Measurements from ENCODE around the gene PAGR1. TPM values are rescaled to one million over a fixed set of nuclear protein-coding genes. Genes with fewer than 3 reads are reported as not detected.

Gene PAGR1
- total and polyA plus RNA-seq, 9 of the 15 experiments (the other 6 are each of a cell fraction or from before 2014, with no cell fraction given): 1.4 to 58.2 (median 16.8) TPM

DNA sequence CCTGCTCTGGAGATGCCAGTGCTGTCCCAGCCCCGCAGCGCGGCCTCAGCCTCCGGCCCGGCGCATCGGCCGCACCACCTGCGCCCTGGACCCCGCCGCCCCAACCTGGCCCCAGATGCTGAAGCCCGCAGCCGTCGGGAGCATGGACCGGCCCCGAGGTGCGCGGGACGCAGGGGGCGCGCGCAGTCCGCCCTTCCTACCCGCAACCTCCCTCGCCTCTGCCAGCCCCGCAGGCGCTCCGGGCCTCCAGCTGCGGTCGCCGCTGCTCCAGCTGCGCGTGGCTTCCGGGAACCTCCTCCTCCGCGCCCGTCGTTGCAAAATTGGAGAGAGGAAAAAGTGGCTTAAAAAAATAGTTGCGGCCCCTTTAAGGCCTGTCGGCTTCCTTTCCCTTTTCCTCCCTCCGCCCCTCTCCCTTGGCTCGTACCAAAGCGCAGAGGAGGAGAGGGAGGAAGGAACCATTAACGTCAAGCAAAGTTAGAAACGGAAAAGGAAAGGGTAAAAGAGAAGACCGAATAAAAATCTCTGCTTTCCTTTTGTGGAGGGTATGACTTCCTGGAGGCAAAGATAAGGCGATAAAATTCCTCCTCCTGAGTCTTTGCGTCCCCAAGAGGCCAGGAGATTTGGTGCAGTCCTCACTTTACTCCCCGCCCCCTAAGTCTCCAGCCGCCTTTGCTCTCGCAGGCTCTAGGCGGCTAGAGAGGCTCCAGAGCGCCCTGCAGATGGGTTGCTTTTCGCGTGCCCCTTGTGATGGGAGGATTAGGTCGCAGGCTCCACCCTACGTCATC, 47.1 kb downstream of the PAGR1 start, which contains the start of gene CDIPT (continued):
- TF ChIP-seq, protein P1, sequence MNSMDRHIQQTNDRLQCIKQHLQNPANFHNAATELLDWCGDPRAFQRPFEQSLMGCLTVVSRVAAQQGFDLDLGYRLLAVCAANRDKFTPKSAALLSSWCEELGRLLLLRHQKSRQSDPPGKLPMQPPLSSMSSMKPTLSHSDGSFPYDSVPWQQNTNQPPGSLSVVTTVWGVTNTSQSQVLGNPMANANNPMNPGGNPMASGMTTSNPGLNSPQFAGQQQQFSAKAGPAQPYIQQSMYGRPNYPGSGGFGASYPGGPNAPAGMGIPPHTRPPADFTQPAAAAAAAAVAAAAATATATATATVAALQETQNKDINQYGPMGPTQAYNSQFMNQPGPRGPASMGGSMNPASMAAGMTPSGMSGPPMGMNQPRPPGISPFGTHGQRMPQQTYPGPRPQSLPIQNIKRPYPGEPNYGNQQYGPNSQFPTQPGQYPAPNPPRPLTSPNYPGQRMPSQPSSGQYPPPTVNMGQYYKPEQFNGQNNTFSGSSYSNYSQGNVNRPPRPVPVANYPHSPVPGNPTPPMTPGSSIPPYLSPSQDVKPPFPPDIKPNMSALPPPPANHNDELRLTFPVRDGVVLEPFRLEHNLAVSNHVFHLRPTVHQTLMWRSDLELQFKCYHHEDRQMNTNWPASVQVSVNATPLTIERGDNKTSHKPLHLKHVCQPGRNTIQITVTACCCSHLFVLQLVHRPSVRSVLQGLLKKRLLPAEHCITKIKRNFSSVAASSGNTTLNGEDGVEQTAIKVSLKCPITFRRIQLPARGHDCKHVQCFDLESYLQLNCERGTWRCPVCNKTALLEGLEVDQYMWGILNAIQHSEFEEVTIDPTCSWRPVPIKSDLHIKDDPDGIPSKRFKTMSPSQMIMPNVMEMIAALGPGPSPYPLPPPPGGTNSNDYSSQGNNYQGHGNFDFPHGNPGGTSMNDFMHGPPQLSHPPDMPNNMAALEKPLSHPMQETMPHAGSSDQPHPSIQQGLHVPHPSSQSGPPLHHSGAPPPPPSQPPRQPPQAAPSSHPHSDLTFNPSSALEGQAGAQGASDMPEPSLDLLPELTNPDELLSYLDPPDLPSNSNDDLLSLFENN (IDR thresholded peaks at IDR 0.05; ENCODE audit: low read depth in 2 of 2, low read length in 2 of 2): no peak
- TF ChIP-seq HCFC1 (IDR thresholded peaks at IDR 0.05; ENCODE audit: low read depth, low read length) (peak; percentile 86), FUS (optimal IDR thresholded peaks at IDR 0.05; ENCODE audit: low read depth, low read length) (no peak), CSDE1 (IDR thresholded peaks at IDR 0.05) (no peak), POLR2H (tag; IDR thresholded peaks at IDR 0.05; ENCODE audit: low read depth) (no peak), NFIC (IDR thresholded peaks at IDR 0.05) (peak; percentile 49), CXXC5 (CRISPR knock-in tag; IDR thresholded peaks at IDR 0.05) (peak; percentile 79), MYBL2 (IDR thresholded peaks at IDR 0.05; ENCODE audit: low read depth) (no peak), MYBL2 (CRISPR knock-in tag; IDR thresholded peaks at IDR 0.05; ENCODE audit: borderline replicate concordance) (no peak)
- TF ChIP-seq, protein P2, sequence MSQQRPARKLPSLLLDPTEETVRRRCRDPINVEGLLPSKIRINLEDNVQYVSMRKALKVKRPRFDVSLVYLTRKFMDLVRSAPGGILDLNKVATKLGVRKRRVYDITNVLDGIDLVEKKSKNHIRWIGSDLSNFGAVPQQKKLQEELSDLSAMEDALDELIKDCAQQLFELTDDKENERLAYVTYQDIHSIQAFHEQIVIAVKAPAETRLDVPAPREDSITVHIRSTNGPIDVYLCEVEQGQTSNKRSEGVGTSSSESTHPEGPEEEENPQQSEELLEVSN (IDR thresholded peaks at IDR 0.05; ENCODE audit: borderline replicate concordance in 1 of 2, extremely low read depth in 1 of 2, insufficient read depth in 1 of 2, insufficient read length in 1 of 2, low read depth in 1 of 2, low read length in 1 of 2, poor library complexity in 1 of 2, severe bottlenecking in 1 of 2): peak in 1 of 2 experiments; percentile 41
- TF ChIP-seq, protein P3, sequence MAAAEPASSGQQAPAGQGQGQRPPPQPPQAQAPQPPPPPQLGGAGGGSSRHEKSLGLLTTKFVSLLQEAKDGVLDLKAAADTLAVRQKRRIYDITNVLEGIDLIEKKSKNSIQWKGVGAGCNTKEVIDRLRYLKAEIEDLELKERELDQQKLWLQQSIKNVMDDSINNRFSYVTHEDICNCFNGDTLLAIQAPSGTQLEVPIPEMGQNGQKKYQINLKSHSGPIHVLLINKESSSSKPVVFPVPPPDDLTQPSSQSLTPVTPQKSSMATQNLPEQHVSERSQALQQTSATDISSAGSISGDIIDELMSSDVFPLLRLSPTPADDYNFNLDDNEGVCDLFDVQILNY (CRISPR knock-in tag; IDR thresholded peaks at IDR 0.05): no peak
- TF ChIP-seq, protein P4, sequence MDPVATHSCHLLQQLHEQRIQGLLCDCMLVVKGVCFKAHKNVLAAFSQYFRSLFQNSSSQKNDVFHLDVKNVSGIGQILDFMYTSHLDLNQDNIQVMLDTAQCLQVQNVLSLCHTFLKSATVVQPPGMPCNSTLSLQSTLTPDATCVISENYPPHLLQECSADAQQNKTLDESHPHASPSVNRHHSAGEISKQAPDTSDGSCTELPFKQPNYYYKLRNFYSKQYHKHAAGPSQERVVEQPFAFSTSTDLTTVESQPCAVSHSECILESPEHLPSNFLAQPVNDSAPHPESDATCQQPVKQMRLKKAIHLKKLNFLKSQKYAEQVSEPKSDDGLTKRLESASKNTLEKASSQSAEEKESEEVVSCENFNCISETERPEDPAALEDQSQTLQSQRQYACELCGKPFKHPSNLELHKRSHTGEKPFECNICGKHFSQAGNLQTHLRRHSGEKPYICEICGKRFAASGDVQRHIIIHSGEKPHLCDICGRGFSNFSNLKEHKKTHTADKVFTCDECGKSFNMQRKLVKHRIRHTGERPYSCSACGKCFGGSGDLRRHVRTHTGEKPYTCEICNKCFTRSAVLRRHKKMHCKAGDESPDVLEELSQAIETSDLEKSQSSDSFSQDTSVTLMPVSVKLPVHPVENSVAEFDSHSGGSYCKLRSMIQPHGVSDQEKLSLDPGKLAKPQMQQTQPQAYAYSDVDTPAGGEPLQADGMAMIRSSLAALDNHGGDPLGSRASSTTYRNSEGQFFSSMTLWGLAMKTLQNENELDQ (CRISPR knock-in tag; IDR thresholded peaks at IDR 0.05; ENCODE audit: borderline replicate concordance): no peak
- TF ChIP-seq, protein P5, sequence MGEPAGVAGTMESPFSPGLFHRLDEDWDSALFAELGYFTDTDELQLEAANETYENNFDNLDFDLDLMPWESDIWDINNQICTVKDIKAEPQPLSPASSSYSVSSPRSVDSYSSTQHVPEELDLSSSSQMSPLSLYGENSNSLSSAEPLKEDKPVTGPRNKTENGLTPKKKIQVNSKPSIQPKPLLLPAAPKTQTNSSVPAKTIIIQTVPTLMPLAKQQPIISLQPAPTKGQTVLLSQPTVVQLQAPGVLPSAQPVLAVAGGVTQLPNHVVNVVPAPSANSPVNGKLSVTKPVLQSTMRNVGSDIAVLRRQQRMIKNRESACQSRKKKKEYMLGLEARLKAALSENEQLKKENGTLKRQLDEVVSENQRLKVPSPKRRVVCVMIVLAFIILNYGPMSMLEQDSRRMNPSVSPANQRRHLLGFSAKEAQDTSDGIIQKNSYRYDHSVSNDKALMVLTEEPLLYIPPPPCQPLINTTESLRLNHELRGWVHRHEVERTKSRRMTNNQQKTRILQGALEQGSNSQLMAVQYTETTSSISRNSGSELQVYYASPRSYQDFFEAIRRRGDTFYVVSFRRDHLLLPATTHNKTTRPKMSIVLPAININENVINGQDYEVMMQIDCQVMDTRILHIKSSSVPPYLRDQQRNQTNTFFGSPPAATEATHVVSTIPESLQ (CRISPR knock-in tag; IDR thresholded peaks at IDR 0.05): no peak
- TF ChIP-seq, protein P6, sequence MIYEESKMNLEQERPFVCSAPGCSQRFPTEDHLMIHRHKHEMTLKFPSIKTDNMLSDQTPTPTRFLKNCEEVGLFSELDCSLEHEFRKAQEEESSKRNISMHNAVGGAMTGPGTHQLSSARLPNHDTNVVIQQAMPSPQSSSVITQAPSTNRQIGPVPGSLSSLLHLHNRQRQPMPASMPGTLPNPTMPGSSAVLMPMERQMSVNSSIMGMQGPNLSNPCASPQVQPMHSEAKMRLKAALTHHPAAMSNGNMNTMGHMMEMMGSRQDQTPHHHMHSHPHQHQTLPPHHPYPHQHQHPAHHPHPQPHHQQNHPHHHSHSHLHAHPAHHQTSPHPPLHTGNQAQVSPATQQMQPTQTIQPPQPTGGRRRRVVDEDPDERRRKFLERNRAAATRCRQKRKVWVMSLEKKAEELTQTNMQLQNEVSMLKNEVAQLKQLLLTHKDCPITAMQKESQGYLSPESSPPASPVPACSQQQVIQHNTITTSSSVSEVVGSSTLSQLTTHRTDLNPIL (CRISPR knock-in tag; IDR thresholded peaks at IDR 0.05): no peak

Data from K562 (cell line).